ENCODE results near the gene UBE3C.
A peak's percentile ranks its signal among the peaks of the same experiment; 100 is the strongest.
"Not testable (repeated sequence)": the region's sequence is repeated elsewhere in the genome, so short reads cannot be mapped to it uniquely, and the experiment has no call there.

The UBE3C gene

GRCh38 chr7:157138424-157139110 is at the start of gene UBE3C:
TSS of gene UBE3C (plus strand) at chr7:157138926. CDS start at chr7:157139273, 347 bp downstream.
- DNase-seq = peak; percentile 91

GRCh38 chr7:157089100-157089610 is 49.6 kb upstream of the UBE3C start:
- DNase-seq = no peak

GRCh38 chr7:157090485-157091165 is 48.1 kb upstream of the UBE3C start:
- no peak for DNase-seq

- no peak for DNase-seq
These were observed 42.3 kb upstream of the UBE3C start for GRCh38 chr7:157096286-157097055.

GRCh38 chr7:157097056-157097329 is 41.7 kb upstream of the UBE3C start:
- no peak for DNase-seq

- no peak for DNase-seq
These were observed 41.2 kb upstream of the UBE3C start for GRCh38 chr7:157097569-157097968.

GRCh38 chr7:157100005-157100404 is 38.7 kb upstream of the UBE3C start:
- DNase-seq = not testable (repeated sequence)

- not testable (repeated sequence) for DNase-seq
These were observed 35.1 kb upstream of the UBE3C start for GRCh38 chr7:157103641-157104040.

GRCh38 chr7:157111311-157111710 is 27.4 kb upstream of the UBE3C start:
- no peak for DNase-seq

GRCh38 chr7:157112706-157113105 is 26.0 kb upstream of the UBE3C start:
- no peak for DNase-seq

GRCh38 chr7:157113607-157114006 is 25.1 kb upstream of the UBE3C start:
- DNase-seq = no peak

- no peak for DNase-seq
These were observed 22.0 kb upstream of the UBE3C start for GRCh38 chr7:157116762-157117161.

- no peak for DNase-seq
These were observed 20.9 kb upstream of the UBE3C start for GRCh38 chr7:157117796-157118195.

GRCh38 chr7:157120181-157120580 is 18.5 kb upstream of the UBE3C start:
- no peak for DNase-seq

GRCh38 chr7:157121184-157121715 is 17.5 kb upstream of the UBE3C start:
- no peak for DNase-seq

GRCh38 chr7:157122800-157123495 is 15.8 kb upstream of the UBE3C start:
- DNase-seq = no peak

GRCh38 chr7:157124690-157125089 is 14.0 kb upstream of the UBE3C start:
- DNase-seq = no peak

- no peak for DNase-seq
These were observed 13.1 kb upstream of the UBE3C start for GRCh38 chr7:157125376-157126223.

GRCh38 chr7:157126921-157127320 is 11.8 kb upstream of the UBE3C start:
- DNase-seq = no peak

GRCh38 chr7:157129200-157129599 is 9.5 kb upstream of the UBE3C start:
- DNase-seq = no peak

GRCh38 chr7:157129907-157130460 is 8.7 kb upstream of the UBE3C start:
- no peak for DNase-seq

GRCh38 chr7:157130849-157131248 is 7.9 kb upstream of the UBE3C start:
- DNase-seq = not testable (repeated sequence)
